Rectal smooth muscle tissue (tissue), 1 donor: ENCODE results near the gene FBXO38.

Source experiments
- H3K27ac ChIP-seq: one replicate; pipeline ENCODE4 v1.7.0; 2013; ENCODE audit warnings: low read depth, low read length, inconsistent platforms
- H3K27me3 ChIP-seq: one replicate; pipeline ENCODE4 v1.7.0; 2013; ENCODE audit warnings: low read length; ENCODE audit not compliant: control insufficient read depth, insufficient read depth
- H3K36me3 ChIP-seq: one replicate; pipeline ENCODE4 v1.7.0; 2013; ENCODE audit warnings: low read length; ENCODE audit not compliant: control insufficient read depth, insufficient read depth
- H3K4me1 ChIP-seq: one replicate; pipeline ENCODE4 v1.7.0; 2013; ENCODE audit warnings: low read length; ENCODE audit not compliant: control insufficient read depth, insufficient read depth
- H3K4me3 ChIP-seq: one replicate; pipeline ENCODE4 v1.7.0; 2013; ENCODE audit warnings: low read length
- H3K9ac ChIP-seq: one replicate; pipeline ENCODE4 v1.7.0; 2013; ENCODE audit warnings: low read length

FBXO38 gene

GRCh38 chr5:148388696-148389095 lies 4.9 kb downstream of the FBXO38 start:
- H3K36me3 ChIP-seq = peaks cover 2% of the 10 kb centered on the region
- no peaks in the 10 kb centered on the region for H3K27me3 ChIP-seq
- peaks cover 15% of the 10 kb centered on the region for H3K4me1 ChIP-seq
- H3K4me3 ChIP-seq = no peak overlapping the region
- no peak overlapping the region for H3K9ac ChIP-seq
- no peak overlapping the region for H3K27ac ChIP-seq

- Histone ChIP-seq H3K9ac (no peak overlapping the region), H3K27me3 (no peaks in the 10 kb centered on the region), H3K36me3 (peaks cover 3% of the 10 kb centered on the region), H3K4me1 (peaks cover 2% of the 10 kb centered on the region), H3K27ac (no peak overlapping the region), H3K4me3 (no peak overlapping the region)
These were observed 7.2 kb downstream of the FBXO38 start for GRCh38 chr5:148390914-148391313.

GRCh38 chr5:148391422-148391821 lies 7.7 kb downstream of the FBXO38 start:
- H3K27me3 ChIP-seq = no peaks in the 10 kb centered on the region
- H3K4me1 ChIP-seq = peaks cover 2% of the 10 kb centered on the region
- H3K27ac ChIP-seq = no peak overlapping the region
- no peak overlapping the region for H3K4me3 ChIP-seq
- H3K36me3 ChIP-seq = peaks cover 3% of the 10 kb centered on the region
- H3K9ac ChIP-seq = no peak overlapping the region

- Histone ChIP-seq H3K27me3 (no peaks in the 10 kb centered on the region), H3K4me3 (no peak overlapping the region), H3K36me3 (peaks cover 3% of the 10 kb centered on the region), H3K9ac (no peak overlapping the region), H3K4me1 (peaks cover 2% of the 10 kb centered on the region), H3K27ac (no peak overlapping the region)
These were observed 9.6 kb downstream of the FBXO38 start for GRCh38 chr5:148393390-148393741.

GRCh38 chr5:148394587-148395019 lies 10.8 kb downstream of the FBXO38 start:
- Histone ChIP-seq H3K4me1 (peaks cover 2% of the 10 kb centered on the region), H3K9ac (no peak overlapping the region), H3K4me3 (no peak overlapping the region), H3K36me3 (peaks cover 11% of the 10 kb centered on the region), H3K27ac (no peak overlapping the region), H3K27me3 (no peaks in the 10 kb centered on the region)

GRCh38 chr5:148395031-148395430 lies 11.3 kb downstream of the FBXO38 start:
- Histone ChIP-seq H3K9ac (no peak overlapping the region), H3K4me3 (no peak overlapping the region), H3K36me3 (peaks cover 11% of the 10 kb centered on the region), H3K4me1 (peaks cover 2% of the 10 kb centered on the region), H3K27ac (no peak overlapping the region), H3K27me3 (no peaks in the 10 kb centered on the region)

- Histone ChIP-seq H3K4me1 (peaks cover 2% of the 10 kb centered on the region), H3K36me3 (peaks cover 14% of the 10 kb centered on the region), H3K27ac (no peak overlapping the region), H3K27me3 (no peaks in the 10 kb centered on the region), H3K4me3 (no peak overlapping the region), H3K9ac (no peak overlapping the region)
These were observed 14.3 kb downstream of the FBXO38 start for GRCh38 chr5:148397968-148398595.

GRCh38 chr5:148398698-148399121 lies 15.0 kb downstream of the FBXO38 start:
- H3K9ac ChIP-seq = no peak overlapping the region

GRCh38 chr5:148401604-148402003 lies 17.8 kb downstream of the FBXO38 start:
- no peak overlapping the region for H3K9ac ChIP-seq
- H3K4me3 ChIP-seq = no peak overlapping the region
- H3K27ac ChIP-seq = no peak overlapping the region
- H3K27me3 ChIP-seq = no peaks in the 10 kb centered on the region
- peaks cover 10% of the 10 kb centered on the region for H3K4me1 ChIP-seq
- H3K36me3 ChIP-seq = peaks cover 11% of the 10 kb centered on the region

More at GRCh38 chr5:148398698-148399121, 15.0 kb downstream of the FBXO38 start:
- Histone ChIP-seq H3K27ac (no peak overlapping the region), H3K27me3 (no peaks in the 10 kb centered on the region), H3K4me3 (no peak overlapping the region), H3K36me3 (peaks cover 14% of the 10 kb centered on the region), H3K4me1 (peaks cover 5% of the 10 kb centered on the region)

GRCh38 chr5:148403344-148403743 lies 19.6 kb downstream of the FBXO38 start:
- Histone ChIP-seq H3K27me3 (no peaks in the 10 kb centered on the region), H3K4me3 (no peak overlapping the region), H3K36me3 (peaks cover 11% of the 10 kb centered on the region), H3K4me1 (peaks cover 19% of the 10 kb centered on the region), H3K9ac (no peak overlapping the region), H3K27ac (no peak overlapping the region)

GRCh38 chr5:148406406-148406805 lies 22.6 kb downstream of the FBXO38 start:
- no peaks in the 10 kb centered on the region for H3K27me3 ChIP-seq
- H3K27ac ChIP-seq = no peak overlapping the region
- no peak overlapping the region for H3K4me3 ChIP-seq
- peaks cover 13% of the 10 kb centered on the region for H3K36me3 ChIP-seq
- H3K9ac ChIP-seq = no peak overlapping the region
- peaks cover 19% of the 10 kb centered on the region for H3K4me1 ChIP-seq

- Histone ChIP-seq H3K36me3 (peaks cover 13% of the 10 kb centered on the region), H3K4me1 (peaks cover 19% of the 10 kb centered on the region), H3K4me3 (no peak overlapping the region), H3K9ac (no peak overlapping the region), H3K27ac (peak overlapping the region; percentile 27), H3K27me3 (no peaks in the 10 kb centered on the region)
These were observed 24.3 kb downstream of the FBXO38 start for GRCh38 chr5:148408092-148408491.

- Histone ChIP-seq H3K9ac (no peak overlapping the region), H3K36me3 (peaks cover 16% of the 10 kb centered on the region), H3K27ac (no peak overlapping the region), H3K4me3 (no peak overlapping the region), H3K27me3 (no peaks in the 10 kb centered on the region), H3K4me1 (peaks cover 12% of the 10 kb centered on the region)
These were observed 28.4 kb downstream of the FBXO38 start for GRCh38 chr5:148412124-148412523.
